Kidney (tissue), 14 donors: ENCODE data around the gene NR0B2. TPM values are rescaled to one million over a fixed set of nuclear protein-coding genes. Genes with fewer than 3 reads are reported as not detected.

Source experiments
- DNase-seq, 5 donors: peaks; one replicate each; pipeline ENCODE4 v3.0.0-alpha.2; 2013 to 2020
- FAIRE-seq: peaks from 2 replicates; lab custom pipeline; 2012; peaks lifted over from hg19 to GRCh38; lab: Jason Lieb, UNC
- H3K27ac ChIP-seq, 2 donors: one replicate each; pipeline ENCODE4 v1.7.0; 2013; ENCODE audit warnings: low read depth in 2 of 2, low read length in 2 of 2, inconsistent platforms in 1 of 2
- H3K27me3 ChIP-seq: one replicate; pipeline ENCODE4 v1.7.1; 2013; ENCODE audit warnings: low read length, inconsistent platforms; ENCODE audit not compliant: control insufficient read depth, insufficient read depth
- H3K36me3 ChIP-seq, 3 donors: one replicate each; pipeline versions ENCODE4 v1.7.0 to v1.7.1; 2013; ENCODE audit warnings: low read length in 3 of 3, control low read depth in 1 of 3, inconsistent platforms in 1 of 3; ENCODE audit not compliant: insufficient read depth in 3 of 3, control insufficient read depth in 2 of 3
- H3K4me1 ChIP-seq, 3 donors: one replicate each; pipeline versions ENCODE4 v1.7.0 to v1.7.1; 2013; ENCODE audit warnings: low read length in 3 of 3, inconsistent platforms in 1 of 3, low read depth in 1 of 3; ENCODE audit not compliant: control insufficient read depth in 2 of 3, insufficient read depth in 2 of 3
- H3K4me3 ChIP-seq, 3 donors: one replicate each; pipeline versions ENCODE4 v1.7.0 to v1.8.1; 2013; ENCODE audit warnings: low read length in 3 of 3, control low read depth in 1 of 3, inconsistent platforms in 1 of 3
- H3K9ac ChIP-seq, 3 donors: one replicate each; pipeline versions ENCODE4 v1.7.0 to v1.7.1; 2013; ENCODE audit warnings: low read length in 3 of 3, control low read depth in 1 of 3, inconsistent platforms in 1 of 3
- H3K9me3 ChIP-seq, 3 donors: one replicate each; pipeline versions ENCODE4 v1.7.0 to v1.7.1; 2013; ENCODE audit warnings: low read length in 3 of 3, control low read depth in 1 of 3, inconsistent platforms in 1 of 3; ENCODE audit not compliant: control insufficient read depth in 2 of 3, insufficient read depth in 1 of 3
- CTCF ChIP-seq: IDR thresholded peaks from 3 replicates; pipeline ENCODE4 v1.5.1; 2012; ENCODE audit warnings: mild to moderate bottlenecking, moderate library complexity, borderline replicate concordance; ENCODE audit not compliant: insufficient read depth; ENCODE audit errors: extremely low read depth
- intact Hi-C: fragments of 100-400 bp; cut with DNase I; formaldehyde crosslinking; loops from one replicate; pipeline ENCODE4 v1.11.1; 2022
- polyA plus RNA-seq: library from polyadenylated mRNA; stranded (reverse); fragments of 350-450 nt; fragmentation: Illumina TruSeq; extraction: RNeasy Lipid Tissue Mini Kit (QIAGEN cat#74804); gene quantifications from one replicate; pipeline ENCODE4 v1.2.3, GENCODE V29; 2014; ENCODE audit warnings: low read depth, low replicate concordance; ENCODE audit not compliant: insufficient read depth
- total RNA-seq: library from RNA; stranded (reverse); fragmentation: NEBNext Ultra II Directional; extraction: Animal tissue kit (Norgen Biotek cat#: 25700); gene quantifications from one replicate; pipeline ENCODE4 v1.2.1, GENCODE V29; 2021
- donor health status: control.
- donor health status: control.
- donor health status: control.
- donor health status: control.
- donor health status: control.
- donor health status: DM: yes; HTN: yes; CAD: no.
- donor health status: Normal renal cell carcinoma (clear cell type).

Gene NR0B2
- total and polyA plus RNA-seq, 2 donors from 2014 or later, result 0.79 to 16.5 TPM

- no peak overlapping the region for H3K27ac ChIP-seq
- DNase-seq (peak in 1 of 5 donors; percentile 24), FAIRE-seq (no peak)
- no peak overlapping the region for H3K4me3 ChIP-seq
- no peaks in the 10 kb centered on the region for H3K27me3 ChIP-seq
- no peak for TF ChIP-seq CTCF
- no peaks in the 10 kb centered on the region for H3K9me3 ChIP-seq
- H3K4me1 ChIP-seq, result peaks cover 0 to 14% (median 3%) of the 10 kb centered on the region in 3 donors
- H3K9ac ChIP-seq, result no peak overlapping the region
- intact Hi-C loops, result no loop called here
- peaks cover 2 to 17% (median 11%) of the 10 kb centered on the region in 3 donors for H3K36me3 ChIP-seq
Measured at GRCh38 chr1:26897351-26897750, 16.4 kb downstream of the NR0B2 start.

- no peaks in the 10 kb centered on the region for H3K9me3 ChIP-seq
- intact Hi-C loops, result no loop called here
- DNase-seq (peak in 1 of 5 donors; percentile 38), FAIRE-seq (no peak)
- no peaks in the 10 kb centered on the region for H3K27me3 ChIP-seq
- peaks cover 2 to 17% (median 11%) of the 10 kb centered on the region in 3 donors for H3K36me3 ChIP-seq
- no peak overlapping the region for H3K27ac ChIP-seq
- no peak overlapping the region for H3K9ac ChIP-seq
- TF ChIP-seq CTCF, result no peak
- H3K4me1 ChIP-seq, result peaks cover 0 to 11% (median 4%) of the 10 kb centered on the region in 3 donors
- no peak overlapping the region for H3K4me3 ChIP-seq
Measured at GRCh38 chr1:26894263-26894662, 19.5 kb downstream of the NR0B2 start.

GRCh38 chr1:26890467-26890796, 23.3 kb downstream of the NR0B2 start:
- peak overlapping the region; percentile 83 to 94 for H3K27ac ChIP-seq
- peak overlapping the region; percentile 61 to 98 (median 95) for H3K9ac ChIP-seq
- no peak for DNase-seq
- TF ChIP-seq CTCF, result no peak
- intact Hi-C loops, result no loop called here
- no peaks in the 10 kb centered on the region for H3K9me3 ChIP-seq
- H3K4me3 ChIP-seq, result peak overlapping the region; percentile 68 to 92 (median 74)
- no peak for FAIRE-seq
- peaks cover 3 to 14% (median 8%) of the 10 kb centered on the region in 3 donors for H3K4me1 ChIP-seq
- H3K27me3 ChIP-seq, result no peaks in the 10 kb centered on the region
- peaks cover 8 to 41% (median 24%) of the 10 kb centered on the region in 3 donors for H3K36me3 ChIP-seq
